ENCODE measurements around the gene PLA2G7. TPM values are rescaled to one million over a fixed set of nuclear protein-coding genes. Genes with fewer than 3 reads are reported as not detected.

PLA2G7 gene
- total RNA-seq, 1 experiment from 2014 or later = 0.41 TPM

- Histone ChIP-seq H3K27ac (ENCODE audit: low read length) (no peak overlapping the region), H3K36me3 (ENCODE audit: control insufficient read depth, insufficient read depth, low read length) (no peaks in the 10 kb centered on the region), H3K4me1 (ENCODE audit: control insufficient read depth, insufficient read depth, low read length) (no peaks in the 10 kb centered on the region), H3K4me3 (ENCODE audit: low read depth in 2 of 2, low read length in 2 of 2) (no peak overlapping the region), H3K27me3 (ENCODE audit: control insufficient read depth, insufficient read depth, low read length) (peaks cover 2% of the 10 kb centered on the region; the same call in 1 of the 2 replicates), H3K9me3 (ENCODE audit: control insufficient read depth, insufficient read depth, low read depth, low read length) (no peaks in the 10 kb centered on the region)
- TF ChIP-seq, protein P1, sequence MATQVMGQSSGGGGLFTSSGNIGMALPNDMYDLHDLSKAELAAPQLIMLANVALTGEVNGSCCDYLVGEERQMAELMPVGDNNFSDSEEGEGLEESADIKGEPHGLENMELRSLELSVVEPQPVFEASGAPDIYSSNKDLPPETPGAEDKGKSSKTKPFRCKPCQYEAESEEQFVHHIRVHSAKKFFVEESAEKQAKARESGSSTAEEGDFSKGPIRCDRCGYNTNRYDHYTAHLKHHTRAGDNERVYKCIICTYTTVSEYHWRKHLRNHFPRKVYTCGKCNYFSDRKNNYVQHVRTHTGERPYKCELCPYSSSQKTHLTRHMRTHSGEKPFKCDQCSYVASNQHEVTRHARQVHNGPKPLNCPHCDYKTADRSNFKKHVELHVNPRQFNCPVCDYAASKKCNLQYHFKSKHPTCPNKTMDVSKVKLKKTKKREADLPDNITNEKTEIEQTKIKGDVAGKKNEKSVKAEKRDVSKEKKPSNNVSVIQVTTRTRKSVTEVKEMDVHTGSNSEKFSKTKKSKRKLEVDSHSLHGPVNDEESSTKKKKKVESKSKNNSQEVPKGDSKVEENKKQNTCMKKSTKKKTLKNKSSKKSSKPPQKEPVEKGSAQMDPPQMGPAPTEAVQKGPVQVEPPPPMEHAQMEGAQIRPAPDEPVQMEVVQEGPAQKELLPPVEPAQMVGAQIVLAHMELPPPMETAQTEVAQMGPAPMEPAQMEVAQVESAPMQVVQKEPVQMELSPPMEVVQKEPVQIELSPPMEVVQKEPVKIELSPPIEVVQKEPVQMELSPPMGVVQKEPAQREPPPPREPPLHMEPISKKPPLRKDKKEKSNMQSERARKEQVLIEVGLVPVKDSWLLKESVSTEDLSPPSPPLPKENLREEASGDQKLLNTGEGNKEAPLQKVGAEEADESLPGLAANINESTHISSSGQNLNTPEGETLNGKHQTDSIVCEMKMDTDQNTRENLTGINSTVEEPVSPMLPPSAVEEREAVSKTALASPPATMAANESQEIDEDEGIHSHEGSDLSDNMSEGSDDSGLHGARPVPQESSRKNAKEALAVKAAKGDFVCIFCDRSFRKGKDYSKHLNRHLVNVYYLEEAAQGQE (IDR thresholded peaks at IDR 0.05; ENCODE audit: insufficient read depth in 1 of 2, low read depth in 2 of 2, low read length in 1 of 2) = no peak
- no peak for TF ChIP-seq POLR2AphosphoS5 (IDR thresholded peaks at IDR 0.05; ENCODE audit: low read depth, low read length)
- TF ChIP-seq CTCF (IDR thresholded peaks at IDR 0.05) = no peak
- TF ChIP-seq TCF7L2 (IDR thresholded peaks at IDR 0.05; ENCODE audit: low read depth, low read length) = no peak
- no peak for TF ChIP-seq SIN3A (IDR thresholded peaks at IDR 0.05; ENCODE audit: borderline replicate concordance, insufficient read depth, low read depth, low read length)
- BruUV-seq (replicated peaks) = no TSS peak
- no peak for ATAC-seq
- POLR2A ChIA-PET = no interaction called here
- intact Hi-C loops (cut with micrococcal nuclease; ENCODE audit: unreplicated experiment) = no loop called here
- CTCF ChIA-PET = no interaction called here
- in situ Hi-C loops (cut with HindIII; ENCODE audit: low pct_unique_long_range_greater_than_20kb, low sequenced_read_pairs) = no loop called here
- DNase-seq (ENCODE audit: low read depth, low spot score) = no peak
Measured at GRCh38 chr6:46755865-46756264, 20.7 kb upstream of the PLA2G7 start.

- in situ Hi-C loops (cut with HindIII; ENCODE audit: low pct_unique_long_range_greater_than_20kb, low sequenced_read_pairs) = no loop called here
- intact Hi-C loops (cut with micrococcal nuclease; ENCODE audit: unreplicated experiment) = no loop called here
- BruUV-seq (replicated peaks) = no TSS peak
- H3K27ac ChIP-seq (ENCODE audit: low read length) = no peak overlapping the region
- ChIA-PET POLR2A (no interaction called here), CTCF (no interaction called here)
- H3K9me3 ChIP-seq (ENCODE audit: control insufficient read depth, insufficient read depth, low read depth, low read length) = no peaks in the 10 kb centered on the region
- ATAC-seq (no peak), DNase-seq (ENCODE audit: low read depth, low spot score) (no peak)
- H3K4me3 ChIP-seq (ENCODE audit: low read depth in 2 of 2, low read length in 2 of 2) = no peak overlapping the region
- H3K27me3 ChIP-seq (ENCODE audit: control insufficient read depth, insufficient read depth, low read length) = no peaks in the 10 kb centered on the region; the same call in 1 of the 2 replicates
- TF ChIP-seq CTCF (IDR thresholded peaks at IDR 0.05) = no peak
- TF ChIP-seq, protein P1 (IDR thresholded peaks at IDR 0.05; ENCODE audit: insufficient read depth in 1 of 2, low read depth in 2 of 2, low read length in 1 of 2) = no peak
- TF ChIP-seq SIN3A (IDR thresholded peaks at IDR 0.05; ENCODE audit: borderline replicate concordance, insufficient read depth, low read depth, low read length) = no peak
- TF ChIP-seq TCF7L2 (IDR thresholded peaks at IDR 0.05; ENCODE audit: low read depth, low read length) = no peak
- TF ChIP-seq POLR2AphosphoS5 (IDR thresholded peaks at IDR 0.05; ENCODE audit: low read depth, low read length) = no peak
- H3K4me1 ChIP-seq (ENCODE audit: control insufficient read depth, insufficient read depth, low read length) = no peaks in the 10 kb centered on the region
- no peaks in the 10 kb centered on the region for H3K36me3 ChIP-seq (ENCODE audit: control insufficient read depth, insufficient read depth, low read length)
Measured at GRCh38 chr6:46751658-46752057, 16.5 kb upstream of the PLA2G7 start.

Data from Panc1 (cell line).